GM15510 (cell line): ENCODE data around the gene FEM1A.
A peak's percentile ranks its signal among the peaks of the same experiment; 100 is the strongest.

Experiments
- POLR2A ChIP-seq: IDR thresholded peaks from 3 replicates; pipeline ENCODE4 v1.6.1; 2011; ENCODE audit warnings: borderline replicate concordance; ENCODE audit not compliant: insufficient read length; ENCODE audit errors: extremely low read depth

The FEM1A gene

GRCh38 chr19:4791183-4792018 is at the start of gene FEM1A:
TSS of gene FEM1A (plus strand) at chr19:4791734. CDS start at chr19:4791855, 121 bp downstream.
- TF ChIP-seq POLR2A, result peak; percentile 74

- no peak for TF ChIP-seq POLR2A
Observed at GRCh38 chr19:4742723-4743646, 48.5 kb upstream of the FEM1A start.

- TF ChIP-seq POLR2A, result no peak
Observed at GRCh38 chr19:4744451-4745174, 46.9 kb upstream of the FEM1A start.

GRCh38 chr19:4745986-4746385 is 45.5 kb upstream of the FEM1A start:
- TF ChIP-seq POLR2A, result no peak

GRCh38 chr19:4748185-4748584 is 43.3 kb upstream of the FEM1A start:
- TF ChIP-seq POLR2A, result no peak

- TF ChIP-seq POLR2A, result no peak
Observed at GRCh38 chr19:4748589-4748988, 42.9 kb upstream of the FEM1A start.

- no peak for TF ChIP-seq POLR2A
Observed at GRCh38 chr19:4749870-4750590, 41.5 kb upstream of the FEM1A start.

GRCh38 chr19:4754248-4754647 is 37.3 kb upstream of the FEM1A start:
- no peak for TF ChIP-seq POLR2A

- TF ChIP-seq POLR2A, result no peak
Observed at GRCh38 chr19:4755459-4755858, 36.1 kb upstream of the FEM1A start.

- TF ChIP-seq POLR2A, result no peak
Observed at GRCh38 chr19:4758082-4758481, 33.5 kb upstream of the FEM1A start.

GRCh38 chr19:4758659-4759058 is 32.9 kb upstream of the FEM1A start:
- TF ChIP-seq POLR2A, result no peak

- no peak for TF ChIP-seq POLR2A
Observed at GRCh38 chr19:4759388-4760284, 31.9 kb upstream of the FEM1A start.

- no peak for TF ChIP-seq POLR2A
Observed at GRCh38 chr19:4760285-4760650, 31.3 kb upstream of the FEM1A start.
